SK-N-SH treated with all-trans-retinoic acid at 6 μM for 48 hours (cell line): ENCODE data around the gene YY2.

ENCODE experiments used
- ATAC-seq: fragments of 200-7000 bp; cut with Tn5 transposase; 3 replicates; pipeline ENCODE4 v1.9.1; 2020; ENCODE audit warnings: mild to moderate bottlenecking, moderate library complexity
- ARNTL ChIP-seq: fragments of 450-650 bp; formaldehyde crosslinking; IDR thresholded peaks from 2 replicates; pipeline ENCODE4 v1.5.0; 2020; ENCODE audit warnings: low read depth, mild to moderate bottlenecking, moderate library complexity, borderline replicate concordance
- BACH2 ChIP-seq: fragments of 250-450 bp; sonication (Bioruptor Pico); IDR thresholded peaks from 2 replicates; pipeline ENCODE4 v1.9.0; 2021; ENCODE audit warnings: mild to moderate bottlenecking, borderline replicate concordance
- CSDC2 ChIP-seq: fragments of 250-450 bp; sonication (Bioruptor Pico); IDR thresholded peaks from 2 replicates; pipeline ENCODE4 v1.5.0; 2020; ENCODE audit warnings: mild to moderate bottlenecking, moderate library complexity
- ESRRG ChIP-seq: fragments of 250-450 bp; sonication (Bioruptor Pico); IDR thresholded peaks from 2 replicates; pipeline ENCODE4 v1.6.1; 2021; ENCODE audit warnings: mild to moderate bottlenecking
- ISL1 ChIP-seq: fragments of 250-450 bp; sonication (Bioruptor Pico); IDR thresholded peaks from 2 replicates; pipeline ENCODE4 v2.1.2; 2022; ENCODE audit warnings: mild to moderate bottlenecking, moderate library complexity
- OSR1 ChIP-seq: fragments of 250-450 bp; sonication (Bioruptor Pico); IDR thresholded peaks from 2 replicates; pipeline ENCODE4 v1.8.0; 2022; ENCODE audit warnings: moderate library complexity, mild to moderate bottlenecking, inconsistent platforms
- RARB ChIP-seq: fragments of 250-450 bp; sonication (Bioruptor Pico); IDR thresholded peaks from 2 replicates; pipeline ENCODE4 v1.8.0; 2021; ENCODE audit warnings: mild to moderate bottlenecking, moderate library complexity
- SNAI2 ChIP-seq: fragments of 250-450 bp; sonication (Bioruptor Pico); IDR thresholded peaks from 2 replicates; pipeline ENCODE4 v1.5.0; 2020; ENCODE audit warnings: mild to moderate bottlenecking, moderate library complexity
- TCF4 ChIP-seq: fragments of 250-450 bp; sonication (Bioruptor Pico); IDR thresholded peaks from 2 replicates; pipeline ENCODE4 v1.8.0; 2021; ENCODE audit warnings: mild to moderate bottlenecking, moderate library complexity, borderline replicate concordance
- TOX ChIP-seq: fragments of 250-450 bp; sonication (Bioruptor Pico); IDR thresholded peaks from 2 replicates; pipeline ENCODE4 v1.8.0; 2021; ENCODE audit warnings: mild to moderate bottlenecking, moderate library complexity, borderline replicate concordance
- ZC3H10 ChIP-seq: fragments of 250-450 bp; sonication (Bioruptor Pico); IDR thresholded peaks from 2 replicates; pipeline ENCODE4 v1.5.1; 2021; ENCODE audit warnings: mild to moderate bottlenecking, moderate library complexity
- ZFP3 ChIP-seq: fragments of 250-450 bp; sonication (Bioruptor Pico); IDR thresholded peaks from 2 replicates; pipeline ENCODE4 v1.5.0; 2020; ENCODE audit warnings: mild to moderate bottlenecking, moderate library complexity
- ZFP30 ChIP-seq: fragments of 450-650 bp; formaldehyde crosslinking; IDR thresholded peaks from 2 replicates; pipeline ENCODE4 v1.5.0; 2022; ENCODE audit warnings: mild to moderate bottlenecking, moderate library complexity
- ZNF565 ChIP-seq: fragments of 450-650 bp; formaldehyde crosslinking; conservative IDR thresholded peaks from 2 replicates; pipeline ENCODE4 v1.5.0; 2020; ENCODE audit warnings: low read depth, mild to moderate bottlenecking, moderate library complexity
- ZNF70 ChIP-seq: fragments of 450-650 bp; formaldehyde crosslinking; IDR thresholded peaks from 2 replicates; pipeline ENCODE4 v1.5.0; 2020; ENCODE audit warnings: mild to moderate bottlenecking, moderate library complexity
- ZNF8 ChIP-seq: fragments of 450-650 bp; formaldehyde crosslinking; IDR thresholded peaks from 2 replicates; pipeline ENCODE4 v1.5.0; 2020; ENCODE audit warnings: mild to moderate bottlenecking, moderate library complexity
- TF ChIP-seq, protein P1 (sequence below): fragments of 250-450 bp; sonication (Bioruptor Pico); IDR thresholded peaks from 2 replicates; pipeline ENCODE4 v1.5.1; 2020; ENCODE audit warnings: low read depth, mild to moderate bottlenecking, moderate library complexity
- TF ChIP-seq, protein P2 (sequence below): fragments of 250-450 bp; sonication (Bioruptor Pico); IDR thresholded peaks from 2 replicates; pipeline ENCODE4 v1.8.0; 2021; ENCODE audit warnings: low read depth, mild to moderate bottlenecking, moderate library complexity, borderline replicate concordance
- TF ChIP-seq, protein P3 (sequence below): fragments of 250-450 bp; sonication (Bioruptor Pico); IDR thresholded peaks from 2 replicates; pipeline ENCODE4 v1.5.0; 2020; ENCODE audit warnings: mild to moderate bottlenecking, moderate library complexity
- TF ChIP-seq, protein P4 (sequence below): fragments of 250-450 bp; sonication (Bioruptor Pico); IDR thresholded peaks from 2 replicates; pipeline ENCODE4 v1.5.1; 2021; ENCODE audit warnings: mild to moderate bottlenecking, moderate library complexity
- TF ChIP-seq, protein P5 (sequence below): fragments of 250-450 bp; sonication (Bioruptor Pico); IDR thresholded peaks from 2 replicates; pipeline ENCODE4 v1.8.0; 2020; ENCODE audit warnings: mild to moderate bottlenecking, moderate library complexity, borderline replicate concordance

The YY2 gene

DNA sequence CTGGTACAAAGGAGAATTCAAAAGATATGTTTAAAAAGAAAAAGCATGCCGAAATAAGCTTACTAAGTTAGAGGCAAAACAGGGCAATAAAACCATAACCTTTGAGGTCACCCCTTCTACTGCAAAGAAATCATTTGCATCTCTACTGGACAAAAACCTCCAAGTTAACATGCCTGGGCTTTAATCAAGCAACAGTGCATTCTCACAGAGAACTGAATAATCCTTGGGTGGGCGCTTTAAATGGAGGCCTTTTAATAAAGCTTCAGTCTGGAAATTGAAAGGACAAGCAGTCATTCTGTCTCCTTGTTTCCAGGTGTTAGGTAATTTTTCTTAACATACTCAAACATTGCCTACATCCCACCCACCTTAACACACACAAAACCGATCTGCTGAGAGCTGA, 50.2 kb downstream of the YY2 start:
- no peak for TF ChIP-seq ZNF565
- no peak for TF ChIP-seq OSR1 (CRISPR knock-in tag)
- TF ChIP-seq ISL1 (CRISPR knock-in tag): no peak
- no peak for TF ChIP-seq ZC3H10 (CRISPR knock-in tag)
- no peak for TF ChIP-seq SNAI2 (CRISPR knock-in tag)
- no peak for TF ChIP-seq ESRRG (CRISPR knock-in tag)
- TF ChIP-seq, protein P1, sequence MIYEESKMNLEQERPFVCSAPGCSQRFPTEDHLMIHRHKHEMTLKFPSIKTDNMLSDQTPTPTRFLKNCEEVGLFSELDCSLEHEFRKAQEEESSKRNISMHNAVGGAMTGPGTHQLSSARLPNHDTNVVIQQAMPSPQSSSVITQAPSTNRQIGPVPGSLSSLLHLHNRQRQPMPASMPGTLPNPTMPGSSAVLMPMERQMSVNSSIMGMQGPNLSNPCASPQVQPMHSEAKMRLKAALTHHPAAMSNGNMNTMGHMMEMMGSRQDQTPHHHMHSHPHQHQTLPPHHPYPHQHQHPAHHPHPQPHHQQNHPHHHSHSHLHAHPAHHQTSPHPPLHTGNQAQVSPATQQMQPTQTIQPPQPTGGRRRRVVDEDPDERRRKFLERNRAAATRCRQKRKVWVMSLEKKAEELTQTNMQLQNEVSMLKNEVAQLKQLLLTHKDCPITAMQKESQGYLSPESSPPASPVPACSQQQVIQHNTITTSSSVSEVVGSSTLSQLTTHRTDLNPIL (CRISPR knock-in tag): no peak
- TF ChIP-seq, protein P2, sequence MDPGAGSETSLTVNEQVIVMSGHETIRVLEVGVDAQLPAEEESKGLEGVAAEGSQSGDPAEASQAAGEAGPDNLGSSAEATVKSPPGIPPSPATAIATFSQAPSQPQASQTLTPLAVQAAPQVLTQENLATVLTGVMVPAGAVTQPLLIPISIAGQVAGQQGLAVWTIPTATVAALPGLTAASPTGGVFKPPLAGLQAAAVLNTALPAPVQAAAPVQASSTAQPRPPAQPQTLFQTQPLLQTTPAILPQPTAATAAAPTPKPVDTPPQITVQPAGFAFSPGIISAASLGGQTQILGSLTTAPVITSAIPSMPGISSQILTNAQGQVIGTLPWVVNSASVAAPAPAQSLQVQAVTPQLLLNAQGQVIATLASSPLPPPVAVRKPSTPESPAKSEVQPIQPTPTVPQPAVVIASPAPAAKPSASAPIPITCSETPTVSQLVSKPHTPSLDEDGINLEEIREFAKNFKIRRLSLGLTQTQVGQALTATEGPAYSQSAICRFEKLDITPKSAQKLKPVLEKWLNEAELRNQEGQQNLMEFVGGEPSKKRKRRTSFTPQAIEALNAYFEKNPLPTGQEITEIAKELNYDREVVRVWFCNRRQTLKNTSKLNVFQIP (CRISPR knock-in tag): no peak
- no peak for TF ChIP-seq CSDC2 (CRISPR knock-in tag)
- no peak for TF ChIP-seq ARNTL (CRISPR knock-in tag)
- no peak for TF ChIP-seq ZNF70 (CRISPR knock-in tag)
- no peak for TF ChIP-seq TCF4 (CRISPR knock-in tag)
- TF ChIP-seq, protein P3, sequence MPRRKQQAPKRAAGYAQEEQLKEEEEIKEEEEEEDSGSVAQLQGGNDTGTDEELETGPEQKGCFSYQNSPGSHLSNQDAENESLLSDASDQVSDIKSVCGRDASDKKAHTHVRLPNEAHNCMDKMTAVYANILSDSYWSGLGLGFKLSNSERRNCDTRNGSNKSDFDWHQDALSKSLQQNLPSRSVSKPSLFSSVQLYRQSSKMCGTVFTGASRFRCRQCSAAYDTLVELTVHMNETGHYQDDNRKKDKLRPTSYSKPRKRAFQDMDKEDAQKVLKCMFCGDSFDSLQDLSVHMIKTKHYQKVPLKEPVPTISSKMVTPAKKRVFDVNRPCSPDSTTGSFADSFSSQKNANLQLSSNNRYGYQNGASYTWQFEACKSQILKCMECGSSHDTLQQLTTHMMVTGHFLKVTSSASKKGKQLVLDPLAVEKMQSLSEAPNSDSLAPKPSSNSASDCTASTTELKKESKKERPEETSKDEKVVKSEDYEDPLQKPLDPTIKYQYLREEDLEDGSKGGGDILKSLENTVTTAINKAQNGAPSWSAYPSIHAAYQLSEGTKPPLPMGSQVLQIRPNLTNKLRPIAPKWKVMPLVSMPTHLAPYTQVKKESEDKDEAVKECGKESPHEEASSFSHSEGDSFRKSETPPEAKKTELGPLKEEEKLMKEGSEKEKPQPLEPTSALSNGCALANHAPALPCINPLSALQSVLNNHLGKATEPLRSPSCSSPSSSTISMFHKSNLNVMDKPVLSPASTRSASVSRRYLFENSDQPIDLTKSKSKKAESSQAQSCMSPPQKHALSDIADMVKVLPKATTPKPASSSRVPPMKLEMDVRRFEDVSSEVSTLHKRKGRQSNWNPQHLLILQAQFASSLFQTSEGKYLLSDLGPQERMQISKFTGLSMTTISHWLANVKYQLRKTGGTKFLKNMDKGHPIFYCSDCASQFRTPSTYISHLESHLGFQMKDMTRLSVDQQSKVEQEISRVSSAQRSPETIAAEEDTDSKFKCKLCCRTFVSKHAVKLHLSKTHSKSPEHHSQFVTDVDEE: no peak
- TF ChIP-seq, protein P4, sequence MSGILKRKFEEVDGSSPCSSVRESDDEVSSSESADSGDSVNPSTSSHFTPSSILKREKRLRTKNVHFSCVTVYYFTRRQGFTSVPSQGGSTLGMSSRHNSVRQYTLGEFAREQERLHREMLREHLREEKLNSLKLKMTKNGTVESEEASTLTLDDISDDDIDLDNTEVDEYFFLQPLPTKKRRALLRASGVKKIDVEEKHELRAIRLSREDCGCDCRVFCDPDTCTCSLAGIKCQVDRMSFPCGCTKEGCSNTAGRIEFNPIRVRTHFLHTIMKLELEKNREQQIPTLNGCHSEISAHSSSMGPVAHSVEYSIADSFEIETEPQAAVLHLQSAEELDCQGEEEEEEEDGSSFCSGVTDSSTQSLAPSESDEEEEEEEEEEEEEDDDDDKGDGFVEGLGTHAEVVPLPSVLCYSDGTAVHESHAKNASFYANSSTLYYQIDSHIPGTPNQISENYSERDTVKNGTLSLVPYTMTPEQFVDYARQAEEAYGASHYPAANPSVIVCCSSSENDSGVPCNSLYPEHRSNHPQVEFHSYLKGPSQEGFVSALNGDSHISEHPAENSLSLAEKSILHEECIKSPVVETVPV (CRISPR knock-in tag): no peak
- TF ChIP-seq BACH2: no peak
- TF ChIP-seq, protein P5, sequence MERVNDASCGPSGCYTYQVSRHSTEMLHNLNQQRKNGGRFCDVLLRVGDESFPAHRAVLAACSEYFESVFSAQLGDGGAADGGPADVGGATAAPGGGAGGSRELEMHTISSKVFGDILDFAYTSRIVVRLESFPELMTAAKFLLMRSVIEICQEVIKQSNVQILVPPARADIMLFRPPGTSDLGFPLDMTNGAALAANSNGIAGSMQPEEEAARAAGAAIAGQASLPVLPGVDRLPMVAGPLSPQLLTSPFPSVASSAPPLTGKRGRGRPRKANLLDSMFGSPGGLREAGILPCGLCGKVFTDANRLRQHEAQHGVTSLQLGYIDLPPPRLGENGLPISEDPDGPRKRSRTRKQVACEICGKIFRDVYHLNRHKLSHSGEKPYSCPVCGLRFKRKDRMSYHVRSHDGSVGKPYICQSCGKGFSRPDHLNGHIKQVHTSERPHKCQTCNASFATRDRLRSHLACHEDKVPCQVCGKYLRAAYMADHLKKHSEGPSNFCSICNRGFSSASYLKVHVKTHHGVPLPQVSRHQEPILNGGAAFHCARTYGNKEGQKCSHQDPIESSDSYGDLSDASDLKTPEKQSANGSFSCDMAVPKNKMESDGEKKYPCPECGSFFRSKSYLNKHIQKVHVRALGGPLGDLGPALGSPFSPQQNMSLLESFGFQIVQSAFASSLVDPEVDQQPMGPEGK: no peak
- no peak for TF ChIP-seq ZFP30
- no peak for TF ChIP-seq RARB (CRISPR knock-in tag)
- TF ChIP-seq ZNF8 (CRISPR knock-in tag): no peak
- no peak for TF ChIP-seq TOX (CRISPR knock-in tag)
- no peak for ATAC-seq

DNA sequence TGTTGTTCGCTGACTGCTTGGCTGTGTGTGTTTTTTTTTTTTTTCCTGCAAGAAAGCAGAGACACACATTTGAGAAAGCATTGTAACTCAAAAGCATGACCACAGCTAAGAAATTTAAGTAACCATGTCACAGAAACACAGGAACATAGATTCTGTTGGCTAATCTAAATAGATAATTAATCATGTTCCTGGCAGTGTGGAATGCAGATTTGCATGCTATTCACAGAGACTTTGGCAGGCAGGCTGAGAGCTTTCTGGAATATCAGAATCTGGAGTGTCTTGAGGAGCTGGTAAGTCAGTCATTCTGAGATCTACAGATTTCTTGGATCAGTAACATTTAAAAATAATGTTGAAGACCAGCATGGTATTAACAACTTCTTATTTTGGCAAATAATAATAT, 51.5 kb downstream of the YY2 start:
- TF ChIP-seq ZC3H10 (CRISPR knock-in tag): no peak
- no peak for TF ChIP-seq TCF4 (CRISPR knock-in tag)
- TF ChIP-seq TOX (CRISPR knock-in tag): no peak
- TF ChIP-seq, protein P5: no peak
- TF ChIP-seq, protein P2 (CRISPR knock-in tag): no peak
- no peak for TF ChIP-seq ESRRG (CRISPR knock-in tag)
- TF ChIP-seq, protein P3: no peak
- no peak for TF ChIP-seq ZFP3 (CRISPR knock-in tag)
- TF ChIP-seq RARB (CRISPR knock-in tag): no peak
- TF ChIP-seq ZNF565: no peak
- TF ChIP-seq ARNTL (CRISPR knock-in tag): no peak

More for the DNA sequence above, 51.5 kb downstream of the YY2 start:
- ATAC-seq: peak; percentile 64
